SJCRH30 (cell line): ENCODE data around the gene PHF21B. TPM values are rescaled to one million over a fixed set of nuclear protein-coding genes. Genes with fewer than 3 reads are reported as not detected.
"Not testable (repeated sequence)": the region's sequence is repeated elsewhere in the genome, so short reads cannot be mapped to it uniquely, and the experiment has no call there.

ENCODE experiments used
- DNase-seq, 2 experiments: peaks; one replicate each; pipeline ENCODE4 v3.0.0-alpha.2; 2015 to 2020
- H3K27ac ChIP-seq: fragments of 250-450 bp; sonication (Bioruptor Pico); 2 replicates; pipeline ENCODE4 v1.5.1; 2020; ENCODE audit warnings: mild to moderate bottlenecking, moderate library complexity
- H3K27me3 ChIP-seq: fragments of 250-450 bp; sonication (Bioruptor Pico); 2 replicates; pipeline ENCODE4 v1.5.1; 2020; ENCODE audit warnings: mild to moderate bottlenecking, moderate library complexity
- H3K36me3 ChIP-seq: fragments of 250-450 bp; sonication (Bioruptor Pico); 2 replicates; pipeline ENCODE4 v1.5.1; 2020; ENCODE audit warnings: mild to moderate bottlenecking, moderate library complexity
- H3K4me1 ChIP-seq: fragments of 250-450 bp; sonication (Bioruptor Pico); 2 replicates; pipeline ENCODE4 v1.5.1; 2020; ENCODE audit warnings: mild to moderate bottlenecking, moderate library complexity
- H3K4me3 ChIP-seq: fragments of 250-450 bp; sonication (Bioruptor Pico); 2 replicates; pipeline ENCODE4 v1.5.1; 2020; ENCODE audit warnings: mild to moderate bottlenecking, moderate library complexity
- H3K9me3 ChIP-seq: fragments of 250-450 bp; sonication (Bioruptor Pico); replicated peaks from 2 replicates; pipeline ENCODE4 v1.5.1; 2020; ENCODE audit warnings: mild to moderate bottlenecking, moderate library complexity
- total RNA-seq: library from RNA; depleted of rRNA; stranded (reverse); fragments of >200 nt; shearing (Covaris generic); gene quantifications from 2 replicates; pipeline ENCODE4 v1.2.3, GENCODE V29; 2014

PHF21B gene
- total RNA-seq, 1 experiment from 2014 or later = 5.8 TPM

GRCh38 chr22:44931766-44932165 is 78.0 kb downstream of the PHF21B start:
- H3K36me3 ChIP-seq = no peaks in the 10 kb centered on the region
- DNase-seq = no peak
- H3K4me1 ChIP-seq = peaks cover 7% of the 10 kb centered on the region; the same call in 1 of the 2 replicates
- no peaks in the 10 kb centered on the region for H3K27me3 ChIP-seq
- no peaks in the 10 kb centered on the region for H3K9me3 ChIP-seq
- no peak overlapping the region for H3K27ac ChIP-seq
- H3K4me3 ChIP-seq = no peak overlapping the region

GRCh38 chr22:44931077-44931540 is 78.7 kb downstream of the PHF21B start:
- Histone ChIP-seq H3K4me1 (peaks cover 7% of the 10 kb centered on the region; the same call in 1 of the 2 replicates), H3K27me3 (no peaks in the 10 kb centered on the region), H3K4me3 (no peak overlapping the region), H3K36me3 (no peaks in the 10 kb centered on the region), H3K27ac (no peak overlapping the region), H3K9me3 (no peaks in the 10 kb centered on the region)
- DNase-seq = no peak

DNA sequence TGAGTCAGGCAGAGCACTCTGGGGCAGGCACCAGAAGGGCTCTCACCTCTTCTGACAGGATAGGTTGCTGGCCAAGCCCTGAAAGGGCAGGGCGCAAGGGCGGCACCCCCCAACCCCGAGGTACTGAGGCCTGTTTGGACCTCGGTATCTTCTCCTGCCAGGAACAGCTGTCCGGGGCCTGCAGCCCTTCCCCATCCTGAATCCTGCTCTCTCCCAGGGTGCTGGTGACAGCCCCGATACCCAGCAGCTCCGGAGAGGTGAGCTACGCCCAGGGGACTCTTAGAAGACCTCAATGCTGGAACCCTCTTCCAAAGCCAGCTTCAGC is 79.1 kb downstream of the PHF21B start:
- DNase-seq = no peak
- Histone ChIP-seq H3K36me3 (no peaks in the 10 kb centered on the region), H3K4me3 (no peak overlapping the region), H3K27ac (no peak overlapping the region), H3K27me3 (no peaks in the 10 kb centered on the region), H3K9me3 (no peaks in the 10 kb centered on the region), H3K4me1 (peaks cover 7% of the 10 kb centered on the region; the same call in 1 of the 2 replicates)

DNA sequence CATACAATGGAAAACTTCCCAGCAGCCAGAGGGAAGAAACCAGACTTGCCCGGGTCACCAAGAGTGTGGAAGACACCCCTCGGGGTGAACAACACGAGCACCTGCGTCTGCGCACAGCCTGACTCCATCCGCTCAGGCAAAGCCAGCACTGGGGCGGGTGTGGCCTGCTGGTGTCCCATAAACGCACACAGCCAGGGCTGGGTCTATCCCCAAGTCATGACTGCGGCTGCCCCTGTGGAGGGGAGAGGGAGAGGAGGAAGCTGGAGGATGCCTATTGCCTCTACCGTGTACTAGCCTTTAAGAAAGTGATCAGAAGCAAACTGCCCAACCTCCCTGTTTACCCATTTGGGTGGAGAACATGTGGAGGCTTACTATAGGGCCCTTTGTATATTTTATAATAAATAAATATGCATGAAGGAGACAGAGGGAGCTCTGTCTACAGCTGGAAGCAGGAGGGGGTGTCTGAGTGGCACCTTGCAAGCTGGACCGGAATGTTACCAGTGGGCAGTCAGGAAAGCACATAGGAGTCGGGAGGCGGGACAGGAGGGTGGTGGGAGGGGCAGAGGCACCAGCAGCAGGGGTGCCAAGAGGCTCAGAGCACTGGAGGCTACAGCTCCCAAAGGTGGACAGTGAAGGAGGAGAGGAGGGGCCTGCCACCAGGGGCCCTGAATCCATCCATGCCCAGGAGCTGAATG is 79.6 kb downstream of the PHF21B start:
- H3K4me3 ChIP-seq = no peak overlapping the region
- no peaks in the 10 kb centered on the region for H3K36me3 ChIP-seq
- no peaks in the 10 kb centered on the region for H3K9me3 ChIP-seq
- H3K27me3 ChIP-seq = no peaks in the 10 kb centered on the region
- peaks cover 7% of the 10 kb centered on the region; the same call in 1 of the 2 replicates for H3K4me1 ChIP-seq
- no peak for DNase-seq
- no peak overlapping the region for H3K27ac ChIP-seq

GRCh38 chr22:44929359-44930015 is 80.3 kb downstream of the PHF21B start:
- H3K27me3 ChIP-seq = no peaks in the 10 kb centered on the region
- no peaks in the 10 kb centered on the region for H3K9me3 ChIP-seq
- no peak for DNase-seq
- no peaks in the 10 kb centered on the region for H3K36me3 ChIP-seq
- peaks cover 7% of the 10 kb centered on the region; the same call in 1 of the 2 replicates for H3K4me1 ChIP-seq
- H3K27ac ChIP-seq = no peak overlapping the region
- H3K4me3 ChIP-seq = no peak overlapping the region

GRCh38 chr22:44928711-44929358 is 81.0 kb downstream of the PHF21B start:
- Histone ChIP-seq H3K27ac (no peak overlapping the region), H3K9me3 (no peaks in the 10 kb centered on the region), H3K27me3 (no peaks in the 10 kb centered on the region), H3K4me1 (peaks cover 3% of the 10 kb centered on the region; the same call in 1 of the 2 replicates), H3K36me3 (no peaks in the 10 kb centered on the region), H3K4me3 (no peak overlapping the region)
- DNase-seq = no peak

DNA sequence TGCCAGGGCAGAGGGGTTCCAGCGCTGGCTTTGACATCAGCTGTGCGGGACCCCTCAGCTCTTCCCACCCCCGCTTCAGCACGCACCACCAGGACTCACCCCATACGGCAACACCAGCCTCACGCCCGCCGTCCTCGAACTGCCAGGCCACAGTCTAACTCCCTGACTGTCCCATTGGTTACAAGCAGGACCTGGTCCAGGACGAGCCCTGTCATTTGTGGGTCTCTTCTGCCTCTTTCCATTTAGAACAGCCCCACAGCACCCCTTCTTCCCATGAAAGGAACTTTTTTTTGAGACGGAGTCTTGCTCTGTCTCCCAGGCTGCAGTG is 81.7 kb downstream of the PHF21B start:
- Histone ChIP-seq H3K4me3 (no peak overlapping the region), H3K4me1 (no peaks in the 10 kb centered on the region), H3K27me3 (no peaks in the 10 kb centered on the region), H3K9me3 (no peaks in the 10 kb centered on the region), H3K27ac (no peak overlapping the region), H3K36me3 (no peaks in the 10 kb centered on the region)
- DNase-seq = no peak

DNA sequence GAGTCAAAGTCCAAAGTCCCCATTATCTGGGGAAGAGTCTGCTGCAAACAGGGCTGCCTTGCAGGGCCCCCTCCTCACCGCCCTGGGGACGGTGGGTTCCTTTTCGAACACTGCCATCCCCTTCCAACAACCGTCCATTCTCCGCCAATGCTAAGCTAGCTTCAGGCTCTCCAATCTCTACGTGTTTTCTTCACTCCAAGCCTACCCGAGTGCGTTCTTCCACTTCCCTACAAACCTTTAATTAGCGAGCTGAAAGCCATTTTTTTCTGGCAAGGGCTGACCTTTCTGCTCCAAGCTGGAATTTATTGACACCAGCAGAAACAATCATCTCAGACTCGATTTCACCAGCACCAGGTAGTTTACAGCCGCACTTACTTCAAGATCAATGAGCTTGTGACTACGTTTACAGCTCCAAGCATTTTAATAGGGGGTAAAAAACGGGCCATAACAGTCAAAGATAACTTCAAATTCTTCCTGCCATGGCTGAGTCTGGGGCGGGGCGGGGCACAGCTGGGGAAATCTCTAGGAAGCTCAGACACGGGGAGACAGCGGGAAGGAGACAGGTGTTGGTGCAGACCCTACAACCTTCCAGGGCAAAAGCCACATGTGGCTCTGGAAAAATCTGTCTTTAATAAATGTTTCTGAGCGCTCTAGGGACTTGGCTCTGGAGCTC is 82.2 kb downstream of the PHF21B start:
- H3K27me3 ChIP-seq = no peaks in the 10 kb centered on the region
- H3K9me3 ChIP-seq = no peaks in the 10 kb centered on the region
- peak in 1 of 2 experiments; percentile 8 for DNase-seq
- no peak overlapping the region for H3K27ac ChIP-seq
- H3K4me3 ChIP-seq = no peak overlapping the region
- no peaks in the 10 kb centered on the region for H3K36me3 ChIP-seq
- H3K4me1 ChIP-seq = no peaks in the 10 kb centered on the region

DNA sequence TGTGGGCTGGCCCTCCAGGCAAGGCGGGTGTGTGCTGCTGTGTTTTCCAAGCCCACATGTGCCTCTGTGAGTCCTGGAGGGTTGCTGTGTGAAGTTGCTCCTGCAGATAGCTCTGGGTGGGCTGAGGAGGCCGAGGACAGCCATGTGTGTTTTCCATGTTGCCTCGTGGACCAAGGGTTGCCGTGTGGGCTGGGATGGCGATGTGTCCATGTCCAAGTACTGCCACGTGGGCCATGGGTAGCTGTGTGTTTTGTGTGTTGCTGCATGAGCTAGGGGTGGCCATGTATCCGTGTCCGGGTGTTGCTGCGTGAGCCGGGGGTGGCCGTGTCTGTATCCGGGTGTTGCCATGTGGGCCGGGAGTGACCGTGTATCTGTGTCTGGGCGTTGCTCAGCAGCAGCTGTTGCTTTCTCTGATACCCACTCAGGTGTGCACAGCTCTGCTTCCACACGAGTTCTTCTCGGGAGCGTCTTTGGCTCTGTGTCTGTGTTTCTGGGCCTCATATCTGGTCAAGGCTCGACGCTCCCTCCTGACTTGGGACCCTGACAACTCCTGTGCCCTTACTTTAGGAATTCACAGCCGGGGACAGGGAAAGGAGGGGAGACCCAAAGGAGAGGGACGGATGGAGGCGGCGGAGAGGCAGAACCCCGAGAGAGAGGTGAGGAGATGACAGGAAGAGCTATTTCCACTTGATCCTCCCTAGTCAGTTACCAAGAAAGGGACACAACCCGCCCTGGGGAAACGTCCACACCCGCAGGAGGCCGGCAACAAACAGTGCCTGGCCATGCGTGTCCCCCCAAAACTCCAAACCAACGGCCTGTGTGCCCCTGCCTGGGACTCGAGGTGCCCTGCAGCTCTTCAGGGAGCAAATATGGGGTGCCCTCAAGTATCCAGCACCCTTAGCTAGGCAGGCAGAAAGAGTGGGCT is 83.1 kb downstream of the PHF21B start:
- H3K9me3 ChIP-seq = no peaks in the 10 kb centered on the region
- DNase-seq = no peak
- no peak overlapping the region for H3K27ac ChIP-seq
- no peaks in the 10 kb centered on the region for H3K4me1 ChIP-seq
- H3K4me3 ChIP-seq = no peak overlapping the region
- no peaks in the 10 kb centered on the region for H3K36me3 ChIP-seq
- no peaks in the 10 kb centered on the region for H3K27me3 ChIP-seq

- H3K4me1 ChIP-seq = no peaks in the 10 kb centered on the region
- no peak overlapping the region for H3K4me3 ChIP-seq
- no peaks in the 10 kb centered on the region for H3K27me3 ChIP-seq
- no peaks in the 10 kb centered on the region for H3K36me3 ChIP-seq
- no peak for DNase-seq
- no peak overlapping the region for H3K27ac ChIP-seq
- no peaks in the 10 kb centered on the region for H3K9me3 ChIP-seq
Measured at GRCh38 chr22:44926124-44926475, 83.7 kb downstream of the PHF21B start.

- Histone ChIP-seq H3K4me3 (no peak overlapping the region), H3K36me3 (no peaks in the 10 kb centered on the region), H3K4me1 (no peaks in the 10 kb centered on the region), H3K9me3 (no peaks in the 10 kb centered on the region), H3K27ac (no peak overlapping the region), H3K27me3 (no peaks in the 10 kb centered on the region)
- no peak for DNase-seq
Measured at GRCh38 chr22:44925465-44926123, 84.2 kb downstream of the PHF21B start.

DNA sequence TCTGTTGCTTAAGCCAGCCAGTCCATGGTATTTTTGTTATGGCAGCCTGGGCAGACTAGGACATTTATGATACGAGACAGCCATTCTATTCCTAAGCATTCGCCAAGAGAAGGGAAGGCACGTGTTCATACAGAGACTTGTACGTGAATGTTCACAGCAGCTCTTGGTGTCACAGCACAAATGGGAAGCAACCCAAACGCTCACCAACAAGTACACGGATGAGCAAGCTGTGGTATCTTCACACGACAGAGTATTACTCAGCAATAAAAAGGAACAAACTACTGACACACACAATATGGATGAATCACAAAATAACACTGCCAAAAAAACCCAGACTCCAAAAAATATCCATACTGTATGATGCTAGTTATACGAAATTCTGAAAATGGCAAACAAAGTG is 85.1 kb downstream of the PHF21B start:
- Histone ChIP-seq H3K4me1 (no peaks in the 10 kb centered on the region), H3K27me3 (no peaks in the 10 kb centered on the region), H3K36me3 (no peaks in the 10 kb centered on the region), H3K9me3 (no peaks in the 10 kb centered on the region), H3K4me3 (no peak overlapping the region), H3K27ac (no peak overlapping the region)
- DNase-seq = no peak

- no peaks in the 10 kb centered on the region for H3K27me3 ChIP-seq
- no peak for DNase-seq
- H3K4me1 ChIP-seq = no peaks in the 10 kb centered on the region
- H3K4me3 ChIP-seq = no peak overlapping the region
- no peaks in the 10 kb centered on the region for H3K9me3 ChIP-seq
- no peaks in the 10 kb centered on the region for H3K36me3 ChIP-seq
- no peak overlapping the region for H3K27ac ChIP-seq
Measured at GRCh38 chr22:44924098-44924497, 85.7 kb downstream of the PHF21B start.

DNA sequence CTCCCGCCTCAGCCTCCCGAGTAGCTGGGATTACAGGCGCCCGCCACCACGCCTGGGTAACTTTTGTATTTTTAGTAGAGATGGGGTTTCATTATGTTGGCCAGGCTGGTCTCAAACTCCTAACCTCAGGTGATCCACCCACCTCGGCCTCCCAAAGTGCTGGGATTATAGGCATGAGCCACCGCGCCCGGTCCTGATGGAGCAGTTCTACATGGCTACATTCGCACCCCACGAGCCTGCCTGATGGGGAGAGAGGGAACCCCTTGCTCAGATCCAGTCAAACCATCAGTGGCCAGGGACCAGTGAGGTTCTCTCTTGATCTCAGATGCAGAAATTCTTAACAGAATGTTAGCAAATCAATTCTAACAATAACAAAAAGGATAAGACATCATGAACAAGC is 88.0 kb downstream of the PHF21B start:
- not testable (repeated sequence) for DNase-seq, H3K4me3 ChIP-seq, H3K27ac ChIP-seq, H3K4me1 ChIP-seq, H3K36me3 ChIP-seq, H3K9me3 ChIP-seq, H3K27me3 ChIP-seq
